Smooth muscle cell of the brain vasculature (primary cell): ENCODE measurements around the gene OVAAL.

Experiments used
- DNase-seq: peaks from one replicate; pipeline ENCODE4 v3.0.0-alpha.2; 2012; ENCODE audit warnings: low read depth, low spot score

OVAAL gene

GRCh38 chr1:180606155-180606554 lies 47.4 kb downstream of the OVAAL start:
- no peak for DNase-seq

DNA sequence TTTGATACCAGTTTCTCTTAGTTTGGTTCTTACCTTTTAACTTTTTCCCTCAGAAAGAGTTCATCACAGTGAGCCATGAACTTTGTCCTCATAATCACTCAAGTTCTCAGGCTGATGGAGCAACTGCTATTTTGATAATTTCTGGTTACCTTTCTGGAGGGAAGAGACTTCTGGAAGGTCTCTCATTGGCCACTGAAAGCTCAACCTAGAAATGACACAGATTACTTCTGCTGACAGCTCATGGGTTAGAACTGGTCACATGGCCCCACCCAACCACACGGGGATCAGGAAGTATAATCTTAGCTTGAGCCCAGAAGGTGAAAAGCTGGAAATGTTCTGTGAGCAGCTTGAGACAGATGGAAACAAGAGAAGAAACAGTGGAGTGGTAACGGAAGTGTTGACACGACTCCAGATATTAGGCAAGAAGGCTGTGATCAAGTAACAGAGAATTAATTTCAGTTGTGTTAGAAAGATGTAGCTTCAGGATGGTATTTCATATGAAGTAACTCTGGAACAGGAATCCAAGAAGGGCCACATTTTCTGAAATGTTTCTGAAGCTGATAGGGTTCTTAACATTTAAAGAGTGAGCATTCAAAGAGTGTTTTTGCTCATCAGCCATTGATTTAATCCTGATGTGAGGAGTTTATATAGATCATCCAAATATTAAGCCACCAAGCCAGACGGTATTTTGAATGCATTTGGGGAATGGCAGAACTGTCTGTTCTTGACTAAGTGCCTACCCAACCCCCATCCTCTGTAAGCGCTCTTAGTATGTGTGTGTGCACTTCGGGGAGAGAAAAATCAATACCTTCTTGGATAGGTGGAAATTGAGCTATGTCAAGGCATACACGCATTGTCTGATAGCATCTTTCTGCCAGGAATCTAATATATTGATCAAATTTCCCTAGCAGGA lies 51.1 kb downstream of the OVAAL start:
- no peak for DNase-seq

DNA sequence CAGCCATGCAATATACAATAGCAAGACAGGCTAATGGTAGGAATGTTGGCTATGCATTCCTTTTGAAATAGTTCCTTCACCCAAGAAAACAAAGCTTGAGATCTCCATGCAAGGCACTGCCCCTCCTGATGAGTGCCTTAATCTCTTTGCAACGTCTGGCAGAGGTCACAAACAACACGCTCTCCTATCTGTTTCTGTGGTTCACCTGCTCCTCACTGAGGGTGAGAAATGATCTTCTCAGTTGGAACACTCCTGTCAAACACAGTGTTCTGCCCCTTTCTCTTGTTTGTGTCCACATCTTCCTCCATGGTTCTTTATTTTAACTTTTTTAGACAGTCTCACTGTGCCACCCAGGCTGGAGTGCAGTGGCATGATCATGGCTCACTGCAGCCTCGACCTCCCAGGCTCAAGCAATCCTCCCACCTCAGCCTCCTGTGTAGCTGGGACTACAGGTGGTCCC lies 51.8 kb downstream of the OVAAL start:
- no peak for DNase-seq

GRCh38 chr1:180611016-180611930 lies 52.5 kb downstream of the OVAAL start:
- no peak for DNase-seq

- DNase-seq = no peak
Observed at GRCh38 chr1:180612632-180613031, 53.9 kb downstream of the OVAAL start.

GRCh38 chr1:180614730-180615129 lies 56.0 kb downstream of the OVAAL start:
- DNase-seq = no peak

DNA sequence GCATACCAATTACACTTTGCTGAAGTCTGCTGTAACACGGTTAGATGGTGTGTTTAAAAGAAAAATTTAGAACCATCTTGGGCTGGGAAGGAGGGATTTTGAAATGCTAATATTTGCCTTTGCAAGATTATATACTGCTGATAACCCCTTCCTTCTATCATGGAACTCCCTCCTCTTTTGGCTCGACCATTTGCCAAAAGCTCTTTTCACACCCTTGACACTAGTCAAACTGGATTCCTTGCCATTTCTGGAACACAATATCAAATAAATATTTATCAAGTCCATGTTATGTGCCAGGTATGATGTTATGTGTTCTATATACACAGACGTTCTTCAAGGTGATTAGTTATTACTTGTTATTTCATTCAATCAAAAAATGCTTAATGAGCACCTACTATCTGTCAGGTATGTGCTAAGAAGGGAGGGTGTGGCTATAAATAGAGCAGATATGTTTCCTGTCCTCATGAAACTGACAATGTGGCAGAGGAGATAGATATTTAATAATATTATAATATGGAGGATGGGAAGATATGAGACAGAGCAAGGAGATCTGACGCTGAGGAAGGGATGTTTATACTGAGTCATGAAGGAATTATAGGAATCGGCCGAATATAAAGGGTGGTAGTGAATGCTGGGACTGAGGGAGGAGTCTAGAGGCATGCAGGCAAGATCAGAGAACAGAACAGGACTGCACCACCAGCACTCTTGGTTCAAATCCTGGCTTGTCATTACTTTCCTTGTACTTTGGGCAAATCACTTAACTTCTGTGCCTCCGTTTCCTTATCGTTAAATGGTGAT lies 56.9 kb downstream of the OVAAL start:
- no peak for DNase-seq
